HG03520 (cell line): ENCODE measurements around the gene NKAIN2.
"Not testable (repeated sequence)": the region's sequence is repeated elsewhere in the genome, so short reads cannot be mapped to it uniquely, and the experiment has no call there.

Source experiments
- ATAC-seq: cut with Tn5 transposase; IDR thresholded peaks from one replicate; pipeline ENCODE4 v1.9.1; 2021; ENCODE audit warnings: mild to moderate bottlenecking, moderate library complexity; ENCODE audit not compliant: unreplicated experiment

NKAIN2 gene

GRCh38 chr6:124297507-124297906, 493.8 kb downstream of the NKAIN2 start:
- no peak for ATAC-seq

- no peak for ATAC-seq
These were observed 495.1 kb downstream of the NKAIN2 start for GRCh38 chr6:124298730-124299129.

GRCh38 chr6:124300907-124301306, 497.2 kb downstream of the NKAIN2 start:
- not testable (repeated sequence) for ATAC-seq

- ATAC-seq: no peak
These were observed 500.3 kb downstream of the NKAIN2 start for GRCh38 chr6:124303971-124304370.

DNA sequence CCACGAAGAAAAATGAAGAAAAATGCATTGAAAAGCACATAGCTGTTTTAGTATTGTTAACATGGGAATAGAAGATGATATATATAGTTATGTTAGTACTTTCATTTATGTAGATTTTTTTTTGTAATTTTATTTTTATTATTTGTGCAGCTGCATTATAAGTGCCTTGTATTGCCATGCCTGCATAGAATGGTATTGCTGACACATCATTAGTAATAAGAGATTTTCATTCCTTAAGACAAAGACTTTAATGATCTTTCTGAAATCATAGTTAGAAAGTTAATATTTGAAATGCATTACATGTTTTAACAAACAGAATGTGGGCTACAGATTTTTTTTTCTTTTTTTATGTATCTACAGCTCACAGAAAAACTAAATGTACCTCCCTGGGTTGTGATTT, 506.5 kb downstream of the NKAIN2 start:
- no peak for ATAC-seq

- no peak for ATAC-seq
These were observed 515.7 kb downstream of the NKAIN2 start for GRCh38 chr6:124319410-124319809.

- ATAC-seq: no peak
These were observed 520.6 kb downstream of the NKAIN2 start for GRCh38 chr6:124324237-124324636.

DNA sequence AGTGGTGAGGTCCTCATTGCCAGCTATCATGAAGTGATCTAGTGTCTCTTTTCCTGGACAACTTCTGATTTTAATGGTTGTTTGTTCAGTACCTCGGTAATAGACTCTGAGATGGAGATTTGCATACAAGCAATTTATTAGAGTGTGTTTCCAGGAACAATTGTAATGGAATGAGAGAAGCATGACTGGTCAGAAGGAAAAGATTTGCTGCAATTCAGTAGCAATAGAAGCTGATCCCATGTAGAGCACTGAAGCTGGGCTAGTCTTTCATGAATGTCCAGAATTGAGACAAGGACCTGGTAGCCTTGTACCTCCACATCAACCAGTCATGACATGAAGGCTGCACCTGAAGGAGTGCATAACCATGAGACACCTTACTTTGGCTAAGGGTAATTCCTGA, 526.5 kb downstream of the NKAIN2 start:
- no peak for ATAC-seq

- ATAC-seq: no peak
These were observed 530.7 kb downstream of the NKAIN2 start for GRCh38 chr6:124334359-124334758.

DNA sequence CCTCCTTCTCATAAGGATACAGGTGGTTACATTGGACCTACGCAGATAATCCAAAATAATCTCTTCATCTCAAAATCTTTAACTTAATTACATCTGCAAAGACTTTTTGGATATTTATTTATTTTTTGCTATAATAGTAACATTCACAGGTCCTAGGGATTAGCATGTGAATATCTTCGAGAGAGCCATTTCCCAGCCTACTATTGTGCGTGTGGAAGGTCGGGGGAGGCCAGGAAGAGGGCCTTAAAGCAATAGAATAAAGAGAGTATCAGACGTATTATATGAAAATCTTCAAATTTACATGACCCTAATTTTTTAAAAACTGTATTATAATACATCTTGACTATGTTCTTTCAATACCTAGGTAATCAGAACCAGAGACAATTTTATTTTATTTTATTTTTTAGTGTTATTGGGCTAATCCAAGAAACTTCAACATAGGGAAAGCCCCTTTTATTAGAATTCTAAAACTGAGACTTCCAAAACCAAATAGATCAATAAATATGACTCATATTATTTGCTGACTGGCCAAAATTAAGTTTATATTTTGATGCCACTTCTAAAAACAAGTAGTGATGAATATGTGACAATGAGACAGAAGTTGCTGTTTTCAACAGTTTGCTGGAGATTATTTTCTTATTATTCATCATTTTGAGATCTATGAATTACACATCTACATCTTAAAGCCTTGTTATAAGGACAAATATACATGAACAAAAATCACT, 536.1 kb downstream of the NKAIN2 start:
- ATAC-seq: no peak

DNA sequence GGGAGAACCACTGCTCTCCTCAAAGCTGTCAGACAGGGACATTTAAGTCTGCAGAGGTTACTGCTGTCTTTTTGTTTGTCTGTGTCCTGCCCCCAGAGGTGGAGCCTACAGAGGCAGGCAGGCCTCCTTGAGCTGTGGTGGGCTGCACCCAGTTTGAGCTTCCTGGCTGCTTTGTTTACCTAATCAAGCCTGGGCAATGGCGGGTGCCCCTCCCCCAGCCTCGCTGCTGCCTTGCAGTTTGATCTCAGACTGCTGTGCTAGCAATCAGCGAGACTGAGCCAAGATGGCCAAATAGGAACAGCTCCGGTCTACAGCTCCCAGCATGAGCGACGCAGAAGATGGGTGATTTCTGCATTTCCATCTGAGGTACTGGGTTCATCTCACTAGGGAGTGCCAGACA, 544.7 kb downstream of the NKAIN2 start:
- not testable (repeated sequence) for ATAC-seq

- no peak for ATAC-seq
These were observed 551.5 kb downstream of the NKAIN2 start for GRCh38 chr6:124355146-124355545.

GRCh38 chr6:124356276-124356810, 552.7 kb downstream of the NKAIN2 start:
- ATAC-seq: no peak

GRCh38 chr6:124356811-124357210, 553.1 kb downstream of the NKAIN2 start:
- no peak for ATAC-seq

- ATAC-seq: no peak
These were observed 564.5 kb downstream of the NKAIN2 start for GRCh38 chr6:124368131-124368530.

DNA sequence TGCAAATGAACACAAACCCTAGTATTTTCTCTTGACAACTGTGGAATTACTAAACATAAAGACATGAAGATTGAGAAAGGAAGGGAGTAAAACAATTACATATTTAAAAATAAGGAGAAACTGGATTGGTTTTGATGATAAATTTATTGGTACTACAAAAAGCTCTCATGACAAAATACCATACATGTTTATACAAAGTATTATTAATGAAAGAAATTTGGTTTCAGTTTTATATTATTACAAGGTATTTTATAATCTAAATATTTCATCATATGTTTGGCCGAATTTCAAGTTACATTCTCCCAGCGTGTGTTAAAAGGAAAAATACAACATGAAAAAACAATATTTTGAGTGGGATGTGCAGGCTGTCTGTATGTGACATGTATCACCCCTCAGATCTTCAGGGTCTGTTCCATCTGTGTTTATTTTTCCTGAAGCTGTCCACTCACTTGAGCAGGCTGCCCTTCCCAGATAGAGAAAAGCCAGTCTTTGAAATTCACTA, 568.4 kb downstream of the NKAIN2 start:
- ATAC-seq: no peak

DNA sequence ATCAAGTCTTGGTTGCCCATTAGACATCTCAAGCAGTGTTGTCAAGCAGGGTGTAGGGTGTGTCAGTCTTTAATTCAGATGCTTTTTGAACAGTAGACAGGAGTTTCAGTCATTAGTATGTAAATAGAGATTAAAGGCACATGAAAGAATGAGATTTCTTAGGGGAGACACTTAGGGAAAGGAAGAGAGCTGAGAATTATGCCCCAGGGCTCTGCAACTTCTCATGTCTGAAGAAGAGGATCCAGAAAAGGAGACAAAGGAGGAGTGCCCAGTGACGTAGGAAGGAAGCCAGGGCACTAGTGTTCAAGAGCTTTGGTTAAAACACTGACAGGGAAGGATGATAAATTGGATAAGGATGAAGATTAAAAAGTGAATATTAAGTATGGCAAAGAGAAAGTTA, 569.7 kb downstream of the NKAIN2 start:
- no peak for ATAC-seq

GRCh38 chr6:124389127-124389526, 585.5 kb downstream of the NKAIN2 start:
- no peak for ATAC-seq

GRCh38 chr6:124393536-124393935, 589.9 kb downstream of the NKAIN2 start:
- no peak for ATAC-seq

GRCh38 chr6:124396361-124396760, 592.7 kb downstream of the NKAIN2 start:
- ATAC-seq: no peak

DNA sequence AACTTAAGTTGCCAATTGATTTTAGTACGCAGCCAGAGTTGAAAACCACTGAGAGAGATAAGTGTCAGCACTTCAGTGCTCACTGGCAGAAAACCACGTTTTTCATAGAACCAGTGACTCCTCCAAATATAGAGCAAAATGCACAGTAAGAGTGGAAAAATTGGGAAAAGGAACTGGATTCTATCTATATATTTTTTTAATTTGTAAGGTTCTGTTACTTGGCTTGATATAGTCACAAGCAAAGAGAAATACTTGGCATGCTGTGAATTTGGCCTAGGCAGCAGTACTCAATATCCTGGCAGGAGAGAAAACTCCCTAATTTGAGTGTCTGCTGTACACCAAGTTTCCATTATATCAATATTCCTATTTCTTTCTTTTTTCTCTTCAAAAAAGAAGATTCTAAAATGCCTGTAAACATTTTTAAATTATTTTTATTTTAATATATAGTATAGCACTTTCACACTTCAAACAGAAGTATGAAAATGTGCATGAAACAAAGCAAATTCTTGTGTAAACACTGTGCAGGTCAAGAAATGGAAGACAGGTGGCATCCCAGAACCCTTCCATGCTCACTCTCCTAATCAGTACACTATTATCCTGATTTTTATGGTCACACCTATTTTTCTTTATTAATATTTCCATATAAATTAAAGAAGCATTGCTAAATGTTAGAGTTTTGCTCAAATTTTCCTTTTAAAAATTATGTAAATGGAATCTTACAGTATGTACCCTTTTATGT, 596.8 kb downstream of the NKAIN2 start:
- no peak for ATAC-seq

- not testable (repeated sequence) for ATAC-seq
These were observed 606.8 kb downstream of the NKAIN2 start for GRCh38 chr6:124410425-124410824.
